HK-2 (cell line): ENCODE data around the gene EIF2D.
"Not testable (repeated sequence)": the region's sequence is repeated elsewhere in the genome, so short reads cannot be mapped to it uniquely, and the experiment has no call there.

Experiments used
- DNase-seq: peaks from one replicate; pipeline ENCODE4 v3.0.0-alpha.2; 2018; ENCODE audit not compliant: unreplicated experiment

EIF2D gene

DNA sequence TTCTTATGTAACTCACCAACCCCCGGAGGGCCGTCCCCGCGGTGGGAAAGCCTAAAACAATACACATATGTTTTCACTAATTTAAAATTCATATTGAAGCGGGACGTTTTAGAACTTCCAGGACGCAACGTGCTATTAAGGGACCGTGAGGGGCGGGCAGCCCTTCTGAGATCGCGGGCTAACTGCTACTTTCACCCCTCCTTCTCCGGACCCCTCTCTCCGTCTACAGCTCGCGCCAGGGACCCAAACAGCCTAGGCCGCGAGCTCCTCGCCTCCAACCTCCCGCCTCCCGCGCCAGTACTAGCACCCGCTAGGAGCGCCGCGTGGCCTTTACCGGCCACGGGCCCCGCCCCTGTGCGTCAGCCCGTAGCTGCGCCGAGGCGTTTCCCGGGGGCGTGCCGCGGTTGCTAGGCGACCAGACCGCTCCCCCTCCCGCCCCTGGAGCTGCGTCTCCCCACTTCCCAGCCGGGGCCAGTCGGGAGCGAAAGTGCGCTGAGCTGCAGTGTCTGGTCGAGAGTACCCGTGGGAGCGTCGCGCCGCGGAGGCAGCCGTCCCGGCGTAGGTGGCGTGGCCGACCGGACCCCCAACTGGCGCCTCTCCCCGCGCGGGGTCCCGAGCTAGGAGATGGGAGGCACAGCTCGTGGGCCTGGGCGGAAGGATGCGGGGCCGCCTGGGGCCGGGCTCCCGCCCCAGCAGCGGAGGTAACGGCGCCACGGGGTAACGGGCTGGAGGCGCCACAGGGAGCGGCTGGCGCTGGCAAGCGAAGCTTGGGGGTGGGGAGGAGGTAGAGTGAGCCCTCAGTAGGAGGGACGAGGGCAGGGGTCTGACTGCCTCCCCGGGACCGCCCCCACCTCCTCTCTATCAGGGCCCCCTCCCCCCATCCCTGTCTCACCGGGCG, 23.1 kb upstream of the EIF2D start, which contains the start of gene DYRK3:
DYRK3 (plus strand) TSS at position 457 of the 898 bp plus-strand sequence; CDS start at position 625, 168 bp downstream.
- DNase-seq = peak; percentile 97

DNA sequence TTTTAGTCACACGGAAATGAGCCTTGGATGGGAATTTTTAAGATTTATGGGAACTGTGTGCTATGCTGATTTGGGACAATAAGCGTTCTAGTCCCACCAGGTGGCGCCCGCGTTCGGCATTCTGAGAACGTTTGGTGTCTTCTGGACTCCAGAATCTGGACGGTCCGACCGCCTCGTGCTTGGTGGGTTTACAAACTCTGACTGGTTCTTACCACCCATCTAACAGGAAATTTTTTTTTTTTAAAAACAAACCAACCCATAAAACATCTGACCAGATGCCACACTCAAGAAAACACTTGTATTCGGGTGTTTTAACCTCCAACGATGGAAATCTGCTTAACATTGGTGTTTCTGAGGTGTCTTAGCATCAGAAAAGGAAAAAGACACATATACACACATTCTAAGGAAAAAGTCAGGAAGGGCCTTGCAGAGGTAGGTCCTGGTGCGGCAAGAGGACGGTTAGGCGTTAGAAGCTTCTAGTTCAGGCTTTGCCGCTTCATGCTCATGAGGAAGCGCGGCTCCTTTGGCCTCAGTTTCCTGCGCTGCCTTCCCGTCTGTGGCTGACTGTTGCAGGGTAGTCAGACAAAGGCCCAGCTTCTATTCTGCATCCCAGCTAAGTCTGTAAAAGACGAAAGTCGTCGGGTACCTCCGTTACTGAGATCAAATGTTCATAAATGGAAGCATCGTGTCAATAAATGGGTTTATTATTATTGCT, 22.3 kb upstream of the EIF2D start:
- peak; percentile 92 for DNase-seq

DNA sequence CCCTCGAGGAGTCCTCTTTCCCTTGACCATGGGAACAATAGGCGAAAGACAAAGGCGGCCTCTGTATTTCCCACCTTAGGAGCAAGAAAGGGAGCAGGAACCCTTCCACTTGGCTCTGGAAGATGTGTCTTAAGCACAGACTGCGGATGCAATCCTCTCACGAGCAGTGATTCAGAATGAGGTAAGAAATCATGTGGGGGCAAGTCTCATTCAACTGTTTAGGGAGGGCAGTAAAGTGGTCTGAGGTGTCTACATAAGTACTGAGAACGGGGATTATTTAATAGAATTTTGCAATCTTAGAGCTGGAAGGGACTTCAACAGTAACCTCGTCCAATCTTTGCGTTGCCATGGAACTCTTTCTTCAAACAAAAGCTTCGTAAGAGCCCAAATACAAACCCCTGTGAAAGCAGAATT, 21.4 kb upstream of the EIF2D start:
- DNase-seq = peak; percentile 44

DNA sequence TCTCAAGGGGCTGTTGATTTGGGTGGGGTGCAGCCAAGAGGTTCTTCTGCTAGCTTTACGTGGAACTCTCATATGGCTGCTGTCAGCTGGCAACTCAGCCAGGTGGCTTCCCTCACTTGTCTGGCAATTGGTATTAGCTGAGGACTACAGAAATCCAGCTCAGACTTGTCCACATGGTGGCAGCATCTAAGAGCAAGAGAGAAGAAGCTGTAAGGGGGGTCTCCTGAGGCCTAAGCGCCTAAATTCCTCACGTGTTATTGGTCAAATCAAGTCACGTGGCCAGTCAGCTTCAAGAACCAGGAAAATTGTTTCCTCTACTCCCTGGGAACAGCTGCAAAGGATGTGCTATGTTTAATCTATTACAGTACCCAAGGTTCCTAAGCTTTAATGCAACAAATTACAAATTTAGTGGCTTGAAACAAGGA, 18.8 kb upstream of the EIF2D start:
- peak; percentile 63 for DNase-seq

DNA sequence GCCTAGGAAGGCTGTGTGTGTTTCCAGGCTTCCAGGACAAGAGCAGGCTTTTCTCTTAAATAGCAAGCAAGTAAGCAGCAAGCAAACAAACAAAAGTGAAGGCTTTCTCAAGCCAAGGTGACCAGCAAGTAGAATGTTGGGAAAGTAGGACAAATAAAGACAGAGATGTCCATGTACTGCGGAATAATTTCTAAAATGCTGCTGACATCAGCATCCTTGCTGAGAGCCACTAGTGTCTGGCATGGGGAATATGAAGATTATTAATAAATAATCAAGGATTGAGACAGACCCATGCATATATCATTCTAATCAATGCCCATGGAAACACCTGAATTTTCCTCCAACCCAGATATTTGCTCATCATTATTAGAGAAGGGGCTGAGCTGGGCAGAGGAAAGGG, 16.7 kb upstream of the EIF2D start:
- DNase-seq = no peak

DNA sequence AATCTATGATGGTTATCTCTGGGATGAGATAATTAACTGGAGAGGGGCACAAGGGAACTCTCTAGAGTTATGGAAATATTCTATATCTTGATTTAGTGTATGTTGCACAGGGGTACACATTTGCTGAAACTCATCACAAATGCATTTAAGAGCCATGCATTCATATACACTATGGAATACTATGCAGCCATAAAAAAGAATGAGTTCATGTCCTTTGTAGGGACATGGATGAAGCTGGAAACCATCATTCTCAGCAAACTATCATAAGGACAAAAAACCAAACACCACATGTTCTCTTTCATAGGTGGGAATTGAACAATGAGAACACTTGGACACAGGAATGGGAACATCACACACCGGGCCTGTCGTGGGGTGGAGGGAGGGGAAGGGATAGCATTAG, 14.1 kb upstream of the EIF2D start:
- not testable (repeated sequence) for DNase-seq

DNA sequence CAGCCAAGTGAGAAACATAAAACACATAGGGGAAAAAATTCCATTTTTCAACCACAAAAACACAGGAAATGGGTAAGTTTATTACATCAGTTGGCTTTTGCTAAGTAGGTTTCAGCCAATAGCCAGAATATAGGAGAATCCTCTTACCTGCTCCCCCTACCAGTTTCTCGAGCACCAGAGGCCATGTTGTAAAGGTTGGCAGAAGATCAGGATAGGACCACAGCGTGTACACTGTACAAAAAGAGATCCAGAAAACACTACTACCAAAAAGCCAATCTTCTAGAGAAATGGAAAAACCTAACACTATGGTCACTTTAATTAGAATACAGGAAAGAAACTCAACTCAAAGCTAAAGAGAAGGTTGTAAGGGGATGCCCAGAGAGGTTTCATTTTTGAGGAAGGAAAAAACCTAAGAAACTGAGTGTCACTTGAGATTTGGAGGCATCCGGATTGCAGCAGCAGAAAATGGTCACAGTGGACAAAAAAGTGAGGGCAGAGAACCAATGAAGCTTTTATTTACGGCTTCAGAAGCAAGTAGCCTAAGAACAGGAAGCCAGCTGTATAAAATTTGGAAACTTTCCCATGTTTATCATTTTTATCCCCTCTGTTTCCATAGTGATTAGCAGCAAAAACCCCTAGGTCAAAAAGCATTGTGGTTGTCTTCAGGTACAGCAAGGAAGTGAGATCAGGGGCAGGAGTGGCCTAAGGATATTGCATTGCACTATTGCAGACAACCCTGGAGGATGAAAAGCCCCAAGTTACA, 2.9 kb downstream of the EIF2D start:
- DNase-seq = no peak

DNA sequence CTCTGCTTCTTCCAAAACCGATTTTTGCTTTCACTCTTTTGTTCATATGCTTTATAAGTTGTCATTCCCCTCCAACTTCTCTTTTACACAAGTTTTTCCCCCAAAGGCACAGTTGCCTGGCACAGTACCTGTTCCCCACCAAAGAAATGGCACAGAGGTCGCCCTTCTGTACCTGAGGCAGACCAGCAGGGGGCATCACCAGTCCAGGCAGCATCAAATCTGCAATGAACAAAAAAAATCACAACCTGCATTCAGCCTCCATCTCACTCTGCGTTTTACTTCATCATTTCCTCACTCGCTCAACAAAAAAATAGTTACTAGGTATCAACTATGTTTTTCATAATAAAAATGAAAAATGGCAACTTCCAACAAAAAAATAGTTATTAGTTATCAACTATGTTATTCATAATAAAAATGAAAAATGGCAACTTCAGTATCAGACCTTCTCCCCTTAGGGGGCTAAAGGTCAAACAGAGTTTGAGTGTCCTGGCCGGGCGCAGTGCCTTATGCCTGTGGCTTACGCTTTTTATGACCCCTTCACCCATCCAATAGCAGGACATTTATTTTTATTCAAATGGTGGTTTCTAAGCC, 4.1 kb downstream of the EIF2D start:
- peak; percentile 49 for DNase-seq

DNA sequence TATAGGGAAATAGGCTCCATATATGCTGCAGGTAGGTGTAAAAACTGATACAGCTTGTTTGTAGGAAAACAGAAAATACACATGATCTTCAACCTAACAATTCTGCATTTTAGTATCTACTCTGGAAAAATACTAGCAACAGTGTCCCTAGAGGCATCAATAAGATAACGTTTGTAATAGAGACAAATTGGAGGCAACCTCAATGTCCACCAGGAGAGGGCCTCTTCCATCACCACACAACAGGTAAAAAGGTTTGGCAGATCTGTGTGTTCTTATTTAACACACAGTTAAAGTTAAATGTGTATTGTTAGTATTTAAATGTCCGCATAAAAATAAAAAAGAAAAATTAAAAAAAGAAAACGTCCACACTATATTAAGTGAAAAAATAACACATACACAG, 5.4 kb downstream of the EIF2D start:
- DNase-seq = no peak

DNA sequence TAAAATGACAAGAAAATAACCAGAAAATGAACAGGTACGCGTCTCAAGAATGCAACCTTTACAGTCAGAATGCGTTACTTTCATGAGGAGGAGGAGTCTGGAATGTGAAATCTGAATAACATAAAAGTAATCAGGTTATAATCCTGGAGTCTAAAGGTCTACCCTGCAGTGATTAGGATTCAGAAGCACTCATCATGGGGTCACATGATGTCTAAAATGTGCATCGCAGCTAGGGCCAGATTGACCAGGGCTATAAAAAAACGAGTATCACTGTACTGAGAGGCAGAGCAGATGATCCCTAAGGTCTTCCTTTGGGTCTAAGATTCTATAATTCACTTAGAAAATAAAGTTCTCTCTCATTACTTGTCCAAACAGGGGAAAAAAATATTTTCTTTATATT, 7.4 kb downstream of the EIF2D start:
- DNase-seq = no peak

DNA sequence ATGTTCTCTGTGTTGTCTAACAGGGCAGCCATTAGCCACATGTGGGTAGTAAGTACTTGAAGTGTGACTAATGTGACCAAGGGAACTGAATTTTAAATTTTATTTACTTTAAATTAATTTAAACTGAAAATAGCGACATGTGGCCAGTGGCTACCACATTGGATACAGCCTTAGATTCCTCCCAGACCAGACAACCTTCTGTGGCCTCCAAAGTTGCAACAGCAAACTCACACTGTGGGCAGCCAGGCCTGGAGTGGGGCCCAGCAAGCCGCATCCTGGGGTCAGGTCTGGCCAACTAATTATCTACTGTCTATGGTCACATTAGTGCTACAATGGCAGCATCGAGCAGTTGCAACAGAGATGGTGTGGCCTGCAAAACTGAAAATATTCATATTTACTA, 11.7 kb downstream of the EIF2D start:
- DNase-seq = no peak

DNA sequence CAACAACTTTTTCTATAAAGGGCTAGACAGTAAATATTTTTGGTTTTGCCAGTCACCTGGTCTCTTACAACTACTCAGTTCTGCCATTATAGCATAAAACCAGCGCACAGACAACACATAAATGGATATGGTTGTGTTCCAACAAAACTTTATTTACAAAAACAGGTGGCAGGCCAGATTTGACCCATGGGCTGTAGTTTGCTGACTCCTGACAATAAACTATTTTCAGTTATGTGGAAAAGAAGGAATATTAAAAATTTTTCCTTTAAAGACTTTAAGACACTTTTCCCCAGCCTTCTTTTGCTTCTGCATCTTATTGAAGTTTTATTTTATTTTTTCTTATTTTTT, 16.0 kb downstream of the EIF2D start:
- DNase-seq = no peak

DNA sequence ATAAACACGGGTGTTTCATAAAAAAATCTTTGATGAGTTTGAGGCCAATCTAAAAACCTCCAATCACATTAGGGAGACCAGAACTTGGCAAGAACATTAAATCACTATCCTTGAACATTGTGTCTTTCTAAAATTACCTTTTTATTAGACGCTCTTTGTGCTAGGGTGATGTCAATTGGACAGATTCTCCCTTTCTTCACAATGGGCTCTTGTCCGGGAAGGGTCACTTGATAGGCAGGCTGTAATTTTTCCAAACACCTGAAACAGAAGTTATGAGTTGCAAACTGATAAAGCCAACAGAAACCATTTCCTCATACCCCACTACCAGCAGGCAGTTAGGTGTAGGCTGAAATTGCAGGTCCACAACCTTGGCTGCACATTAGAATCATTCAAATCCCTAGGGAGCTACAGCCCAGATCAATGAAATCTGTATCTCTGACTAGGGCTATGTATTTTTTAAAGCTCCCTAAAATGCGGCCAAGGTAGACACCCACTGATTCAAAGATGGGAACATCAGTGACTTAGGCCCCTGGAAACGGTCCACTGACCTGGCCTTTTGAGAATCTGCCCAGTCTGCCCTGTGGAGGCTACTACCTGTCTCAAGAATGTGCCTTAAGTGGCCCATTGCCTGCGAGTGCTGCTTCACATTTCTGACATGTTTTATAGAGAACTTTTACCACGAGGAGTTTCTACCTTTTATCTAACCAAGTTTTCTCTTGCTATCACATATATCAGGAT, 16.5 kb downstream of the EIF2D start:
- no peak for DNase-seq

DNA sequence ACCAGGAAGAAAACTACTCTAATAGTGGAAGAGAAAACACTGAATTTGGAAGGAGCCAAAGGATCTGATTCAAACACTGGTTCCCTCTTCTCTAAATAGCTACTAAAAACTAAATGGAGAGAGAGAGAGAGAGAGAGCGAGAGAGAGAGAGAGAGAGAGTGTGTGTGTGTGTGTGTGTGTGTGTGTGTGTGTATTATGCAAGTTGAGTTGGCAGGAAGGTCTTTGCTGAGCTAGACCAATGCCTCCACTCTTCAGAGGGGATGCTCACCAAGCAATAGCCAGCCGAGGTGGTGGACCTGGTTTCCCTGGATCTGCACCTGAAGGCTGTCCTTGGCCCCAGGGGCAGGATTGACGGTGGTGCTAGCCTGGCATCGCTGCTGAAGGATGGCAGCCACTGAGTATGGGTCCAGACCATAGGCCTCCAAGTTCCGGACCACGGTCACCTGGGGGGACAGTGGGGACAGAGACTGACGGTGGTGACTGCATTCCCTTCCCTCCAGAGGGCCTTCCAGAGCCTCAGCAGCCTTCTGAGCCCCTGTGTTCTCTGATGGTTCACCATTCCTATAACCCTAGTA, 18.8 kb downstream of the EIF2D start:
- DNase-seq = no peak

DNA sequence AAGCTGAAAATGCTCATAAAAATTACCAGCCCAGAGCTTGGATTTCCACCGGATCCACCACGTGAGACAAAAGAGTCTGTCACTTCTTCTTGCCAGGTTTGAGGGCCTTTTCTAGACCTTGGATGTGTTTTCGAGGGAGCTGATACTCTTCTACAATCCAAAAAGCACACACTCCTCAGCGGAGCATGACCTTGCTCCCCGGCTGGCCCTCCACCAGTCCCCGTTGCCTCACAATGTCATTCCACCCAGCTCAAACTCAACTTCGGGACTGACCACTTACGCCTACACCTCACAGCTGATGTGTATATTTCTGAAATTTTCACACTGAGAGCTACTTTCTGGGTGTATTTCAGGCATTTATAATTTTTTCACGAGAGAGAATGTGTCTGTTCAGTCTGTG, 20.6 kb downstream of the EIF2D start:
- no peak for DNase-seq

DNA sequence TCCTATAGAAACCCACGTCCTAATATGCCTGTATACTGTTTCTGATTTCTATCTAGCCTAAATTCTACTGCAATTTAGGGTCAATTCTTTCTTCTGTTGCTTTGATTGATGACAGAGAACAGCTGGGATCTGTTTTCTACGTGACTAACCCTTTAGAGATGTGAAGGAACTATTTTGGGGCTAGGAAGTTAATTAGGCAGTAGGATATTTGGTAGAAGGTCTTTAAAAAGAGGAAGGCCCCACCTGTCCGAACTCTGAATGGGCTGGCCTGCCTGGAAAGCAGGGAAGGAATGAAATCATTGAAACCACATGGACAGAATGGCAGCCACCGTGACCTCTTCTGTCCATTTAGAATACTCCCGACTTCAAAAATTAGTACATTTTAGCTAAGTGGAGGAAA, 21.0 kb downstream of the EIF2D start:
- DNase-seq = no peak

DNA sequence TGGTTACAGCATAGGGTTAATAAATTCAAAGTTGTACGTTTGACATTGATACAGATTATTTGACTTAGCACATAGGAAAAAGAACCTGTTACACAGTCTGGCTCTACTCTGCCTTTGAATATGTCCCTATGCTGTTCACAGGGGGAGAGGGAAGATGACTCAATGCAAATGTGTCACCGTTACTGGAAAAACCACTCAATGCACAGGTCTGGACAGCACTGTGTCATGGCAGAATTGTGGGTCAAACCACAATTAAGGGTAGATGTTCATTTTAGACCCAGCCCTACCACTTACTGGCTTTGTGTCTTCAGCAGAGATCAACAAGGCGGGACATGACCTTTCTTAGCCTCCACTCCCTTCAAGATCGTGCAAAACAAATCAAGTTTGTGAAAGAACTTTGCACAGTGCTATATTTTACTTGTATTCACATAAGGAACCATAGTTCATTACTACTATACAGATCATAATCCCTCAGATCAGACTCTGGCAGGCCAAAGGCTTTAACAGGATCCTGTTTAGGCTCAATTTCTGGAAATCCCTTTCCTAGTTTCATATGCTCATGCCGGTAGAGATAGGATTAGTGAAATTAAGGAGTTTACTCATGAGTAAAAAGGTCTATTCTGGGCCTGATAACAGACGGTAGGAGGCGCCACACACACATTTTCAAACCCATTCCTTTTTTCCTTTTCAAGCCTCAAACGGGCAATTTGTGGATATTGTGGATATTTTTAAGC, 22.1 kb downstream of the EIF2D start:
- DNase-seq = peak; percentile 41

DNA sequence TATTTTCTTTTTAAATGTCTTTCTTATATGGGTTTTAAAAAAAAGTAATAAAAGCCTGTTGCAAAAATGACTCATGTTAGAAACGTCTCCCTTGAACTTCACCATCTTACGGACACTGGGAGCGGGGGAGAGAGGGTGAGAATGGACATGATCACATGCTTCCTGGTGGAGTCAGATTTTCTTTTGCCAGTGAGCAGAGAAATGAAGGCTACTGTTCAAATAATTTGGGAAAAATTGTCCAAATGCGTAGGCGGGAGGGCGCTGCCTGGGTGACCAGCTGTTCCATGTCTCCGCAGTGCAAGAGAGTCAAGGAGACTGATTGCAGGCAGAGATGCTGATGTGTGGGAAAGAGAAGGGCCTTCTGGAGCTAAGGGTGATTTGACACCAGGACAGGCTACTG, 23.1 kb downstream of the EIF2D start:
- peak; percentile 51 for DNase-seq

DNA sequence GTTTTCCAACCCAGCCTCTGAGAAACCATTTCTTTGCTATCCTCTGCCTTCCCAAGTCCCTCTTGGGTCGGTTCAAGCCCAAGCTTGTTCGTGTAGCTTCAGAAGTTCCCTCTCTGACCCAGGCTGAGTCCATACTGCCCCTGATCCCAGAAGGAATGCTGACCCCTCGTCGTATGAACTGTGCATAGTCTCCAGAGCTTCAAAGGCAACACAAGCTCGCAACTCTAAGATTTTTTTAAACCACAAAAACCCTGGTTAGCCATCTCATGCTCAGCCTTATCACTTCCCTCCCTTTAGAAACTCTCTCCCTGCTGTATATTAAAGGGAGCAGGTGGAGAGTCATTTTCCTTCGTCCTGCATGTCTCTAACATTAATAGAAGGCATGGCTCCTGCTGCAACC, 23.8 kb downstream of the EIF2D start:
- DNase-seq = no peak

DNA sequence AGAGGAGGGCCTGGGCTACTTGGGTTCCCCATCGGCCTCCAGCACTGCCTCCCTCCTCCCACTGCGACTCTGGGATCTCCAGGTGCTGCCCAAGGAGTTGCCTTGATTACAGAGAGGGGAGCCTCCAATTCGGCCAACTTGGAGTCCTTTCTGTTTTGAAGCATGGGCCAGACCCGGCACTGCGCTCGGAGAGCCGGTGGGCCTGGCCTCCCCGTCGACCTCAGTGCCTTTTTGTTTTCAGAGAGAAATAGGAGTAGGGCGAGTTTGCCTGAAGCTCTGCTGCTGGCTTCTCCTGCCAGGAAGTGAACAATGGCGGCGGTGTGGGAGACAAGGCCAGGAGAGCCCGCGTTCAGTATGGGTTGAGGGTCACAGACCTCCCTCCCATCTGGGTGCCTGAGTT, 24.4 kb downstream of the EIF2D start:
- no peak for DNase-seq
